ENCODE results near the gene RAB3B. TPM values are rescaled to one million over a fixed set of nuclear protein-coding genes. Genes with fewer than 3 reads are reported as not detected.

Gene RAB3B
- total and polyA plus RNA-seq, 2 of the 4 experiments (the other 2 are of a cell fraction) = 33.6 to 78.5 TPM

DNA sequence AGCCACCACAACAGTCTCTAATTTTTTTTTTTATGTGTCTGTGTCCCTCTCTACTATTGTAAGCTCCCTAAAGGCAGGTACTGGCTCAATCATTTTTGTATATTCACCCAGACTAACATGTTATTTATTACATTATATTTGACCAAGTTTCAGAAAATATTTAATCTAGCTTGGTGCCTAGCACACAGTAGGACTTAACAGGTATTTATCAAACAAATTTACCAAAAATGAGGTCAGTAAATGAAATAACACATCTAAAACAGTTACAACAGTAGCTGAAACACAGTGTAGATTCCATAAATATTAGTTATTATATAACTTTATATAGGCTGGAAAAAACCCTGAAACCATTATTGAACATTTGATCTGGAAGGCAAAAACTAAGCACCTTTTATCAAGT is 114.7 kb downstream of the RAB3B start:
- Histone ChIP-seq H4K8ac (ENCODE audit: low read depth in 2 of 2, low read length in 2 of 2) (no peak overlapping the region), H3K4me2 (ENCODE audit: low read depth, low read length) (peak overlapping the region; percentile 16; the same call in 1 of the 2 replicates), H3K79me1 (ENCODE audit: low read depth in 1 of 2, low read length in 2 of 2) (peaks cover 2 to 60% of the 10 kb centered on the region in 2 experiments; a peak in 3 of 4 replicates), H3K56ac (ENCODE audit: extremely low read depth, insufficient read depth, low read length) (no peak overlapping the region), H3K27me3 (ENCODE audit: control insufficient read depth, insufficient read depth, low read length) (no peaks in the 10 kb centered on the region), H3K4me1 (ENCODE audit: control insufficient read depth, insufficient read depth, low read length) (peaks cover 5% of the 10 kb centered on the region; the same call in 1 of the 2 replicates), H3K4me3 (ENCODE audit: insufficient read depth, low read depth, low read length) (no peak overlapping the region), H3K9me1 (ENCODE audit: insufficient read depth, low read length) (peaks cover 11% of the 10 kb centered on the region), H2BK5ac (ENCODE audit: low read depth, low read length, poor library complexity, severe bottlenecking) (no peak overlapping the region), H3K23ac (ENCODE audit: low read depth, low read length) (no peak overlapping the region), H4K20me1 (ENCODE audit: insufficient read depth, low read length) (peaks cover 43% of the 10 kb centered on the region), H2BK15ac (ENCODE audit: low read depth, low read length) (no peak overlapping the region), H3K18ac (ENCODE audit: low read depth, low read length) (no peak overlapping the region), H2AK9ac (replicated peaks; ENCODE audit: low read depth, low read length, poor library complexity) (no peak overlapping the region), H3K36me3 (ENCODE audit: control insufficient read depth, insufficient read depth, low read length) (peaks cover 5% of the 10 kb centered on the region), H4K5ac (ENCODE audit: low read depth, low read length) (no peak overlapping the region), H3K4ac (ENCODE audit: low read depth, low read length) (no peak overlapping the region), H3K9me3 (ENCODE audit: control insufficient read depth, insufficient read depth, low read length) (no peaks in the 10 kb centered on the region), H2BK120ac (ENCODE audit: low read depth, low read length) (no peak overlapping the region), H2BK20ac (ENCODE audit: low read depth, low read length) (no peak overlapping the region), H3K27ac (ENCODE audit: insufficient read depth, low read length) (no peak overlapping the region), H2AFZ (replicated peaks; ENCODE audit: low read length, poor library complexity) (no peak overlapping the region), H4K91ac (ENCODE audit: insufficient read depth, low read depth, low read length) (no peak overlapping the region), H2AK5ac (ENCODE audit: low read depth, low read length) (no peak overlapping the region), H3K9ac (ENCODE audit: low read depth, low read length) (no peak overlapping the region), H3K14ac (replicated peaks; ENCODE audit: low read depth, low read length) (no peak overlapping the region)
- DNase-seq (no peak), ATAC-seq (ENCODE audit: low read depth) (no peak)
- BruUV-seq (replicated peaks) = no TSS peak
- ChIA-PET POLR2A (ENCODE audit: unreplicated experiment) (no interaction called here), CTCF (interaction anchor here (1.4 kb wide), 1 partner anchor 21 kb away, joined by 4 read pairs; no protein-coding TSS in a partner anchor)
- dilution Hi-C loops (cut with HindIII; ENCODE audit: low sequenced_read_pairs, unreplicated experiment) = no loop called here
- TF ChIP-seq CTCF (conservative IDR thresholded peaks at IDR 0.05; ENCODE audit: low read depth, low read length) (no peak), SMC3 (IDR thresholded peaks at IDR 0.05; ENCODE audit: low read depth, low read length) (no peak), RFX5 (IDR thresholded peaks at IDR 0.05; ENCODE audit: low read depth, low read length) (no peak), MXI1 (IDR thresholded peaks at IDR 0.05; ENCODE audit: borderline replicate concordance, low read depth, low read length) (no peak)
- in situ Hi-C loops (cut with MboI; ENCODE audit: low sequenced_read_pairs) = loop anchor here (25.0 kb wide), 1 partner anchor 411 kb away; no protein-coding TSS in a partner anchor
- intact Hi-C loops (cut with micrococcal nuclease) = no loop called here

All from IMR-90 (cell line).